Naive thymus-derived CD8-positive, alpha-beta T cell (primary cell): ENCODE results near the gene RIPK1. TPM values are rescaled to one million over a fixed set of nuclear protein-coding genes. Genes with fewer than 3 reads are reported as not detected.
"Not testable (repeated sequence)": the region's sequence is repeated elsewhere in the genome, so short reads cannot be mapped to it uniquely, and the experiment has no call there.

ENCODE experiments used
- ATAC-seq, 2 donors: fragments of 150-1000 bp; cut with Tn5 transposase in 1 of 2; sonication (Bioruptor Pico), chemical (Tn5 transposase) in 1 of 2; 1 replicate in 1 of 2; 2 replicates in 1 of 2; pipeline ENCODE4 v1.10.0; 2021; ENCODE audit warnings: mild to moderate bottlenecking in 2 of 2, moderate library complexity in 2 of 2
- POLR2A ChIA-PET: fragments of 350-600 bp; sonication (Branson Sonifier 250); formaldehyde crosslinking; loops from one replicate; lab custom pipeline; 2021; ENCODE audit warnings: antibody characterized with exemption; lab: Charles Lee
- DNase-seq, 10 donors: peaks; one replicate each; pipeline versions ENCODE4 v3.0.0 to v3.0.0-alpha.2; 2020 to 2022
- H3K27ac Mint-ChIP-seq, 10 donors: one replicate each; pipeline ENCODE4 v1.8.0; 2020 to 2022; ENCODE audit warnings: mild to moderate bottlenecking in 10 of 10, mixed read lengths in 10 of 10, moderate library complexity in 4 of 10, inconsistent platforms in 1 of 10
- H3K27me3 Mint-ChIP-seq, 5 donors: one replicate each; pipeline ENCODE4 v1.8.0; 2021 to 2022; ENCODE audit warnings: mixed read lengths in 5 of 5
- H3K36me3 Mint-ChIP-seq, 3 donors: one replicate each; pipeline ENCODE4 v1.8.0; 2020 to 2022; ENCODE audit warnings: mixed read lengths in 3 of 3, mild to moderate bottlenecking in 2 of 3, inconsistent platforms in 1 of 3
- H3K4me1 Mint-ChIP-seq, 4 donors: one replicate each; pipeline ENCODE4 v1.8.0; 2021 to 2022; ENCODE audit warnings: mixed read lengths in 4 of 4
- H3K4me3 Mint-ChIP-seq, 10 donors: one replicate each; pipeline ENCODE4 v1.8.0; 2020 to 2022; ENCODE audit warnings: mild to moderate bottlenecking in 10 of 10, mixed read lengths in 10 of 10, moderate library complexity in 6 of 10, inconsistent platforms in 1 of 10
- H3K9me3 Mint-ChIP-seq, 9 donors: one replicate each; pipeline ENCODE4 v1.8.0; 2020 to 2022; ENCODE audit warnings: mixed read lengths in 9 of 9, mild to moderate bottlenecking in 3 of 9, inconsistent platforms in 1 of 9, moderate library complexity in 1 of 9
- polyA plus RNA-seq, 3 donors: library from polyadenylated mRNA; unstranded; fragments of 300-500 nt; fragmentation: Illumina TruSeq; gene quantifications; one replicate each; pipeline ENCODE4 v1.2.3, GENCODE V29; 2021
- total RNA-seq, 8 experiments: library from RNA in 2 of 8; stranded (reverse) in 2 of 8; gene quantifications; one replicate each; pipeline ENCODE4 v1.2.3 and lab custom pipeline; 2021 to 2026

RIPK1 gene
- total and polyA plus RNA-seq, 5 experiments from 2014 or later = 9.5 to 35.3 (median 17.5) TPM

- H3K27ac Mint-ChIP-seq = no peak overlapping the region
- no peaks in the 10 kb centered on the region for H3K27me3 Mint-ChIP-seq
- H3K4me1 Mint-ChIP-seq = peaks cover 0 to 3% (median 2%) of the 10 kb centered on the region in 4 donors
- DNase-seq = no peak
- H3K9me3 Mint-ChIP-seq = no peaks in the 10 kb centered on the region
- H3K36me3 Mint-ChIP-seq = peaks cover 0 to 15% (median 6%) of the 10 kb centered on the region in 3 donors
- no peak overlapping the region for H3K4me3 Mint-ChIP-seq
- POLR2A ChIA-PET = interaction anchor here (0.6 to 1.0 kb wide), 2 partner anchors 61 to 152 kb away, joined by 3 read pairs; no protein-coding TSS in a partner anchor
- ATAC-seq = no peak
Observed at GRCh38 chr6:3124667-3125066, 56.4 kb downstream of the RIPK1 start.

- no peak for ATAC-seq
Observed at GRCh38 chr6:3125815-3126214, 57.5 kb downstream of the RIPK1 start.

GRCh38 chr6:3128356-3129108 lies 60.2 kb downstream of the RIPK1 start:
- DNase-seq (no peak), ATAC-seq (no peak)
- H3K9me3 Mint-ChIP-seq = no peaks in the 10 kb centered on the region
- peaks cover 0 to 5% (median 3%) of the 10 kb centered on the region in 4 donors for H3K4me1 Mint-ChIP-seq
- POLR2A ChIA-PET = no interaction called here
- no peak overlapping the region for H3K27ac Mint-ChIP-seq
- peaks cover 12 to 45% (median 18%) of the 10 kb centered on the region in 3 donors for H3K36me3 Mint-ChIP-seq
- peak overlapping the region in 1 of 10 donors; percentile 5 for H3K4me3 Mint-ChIP-seq
- no peaks in the 10 kb centered on the region for H3K27me3 Mint-ChIP-seq

More at GRCh38 chr6:3125815-3126214, 57.5 kb downstream of the RIPK1 start:
- Mint-ChIP-seq H3K27ac (no peak overlapping the region), H3K4me1 (peaks cover 0 to 3% (median 2%) of the 10 kb centered on the region in 4 donors), H3K4me3 (no peak overlapping the region), H3K36me3 (peaks cover 4 to 23% (median 6%) of the 10 kb centered on the region in 3 donors), H3K9me3 (no peaks in the 10 kb centered on the region), H3K27me3 (no peaks in the 10 kb centered on the region)
- POLR2A ChIA-PET = interaction anchor here (0.6 to 0.7 kb wide), 2 partner anchors 9 to 37 kb away, joined by 3 to 4 read pairs; no protein-coding TSS in a partner anchor
- DNase-seq = no peak

- H3K9me3 Mint-ChIP-seq = no peaks in the 10 kb centered on the region
- no peak overlapping the region for H3K4me3 Mint-ChIP-seq
- POLR2A ChIA-PET = no interaction called here
- no peaks in the 10 kb centered on the region for H3K27me3 Mint-ChIP-seq
- ATAC-seq (no peak), DNase-seq (no peak)
- H3K36me3 Mint-ChIP-seq = peaks cover 16 to 61% (median 26%) of the 10 kb centered on the region in 3 donors
- H3K4me1 Mint-ChIP-seq = peaks cover 0 to 9% (median 0%) of the 10 kb centered on the region in 4 donors
- no peak overlapping the region for H3K27ac Mint-ChIP-seq
Observed at GRCh38 chr6:3131695-3132094, 63.4 kb downstream of the RIPK1 start.

- Mint-ChIP-seq H3K27me3 (no peaks in the 10 kb centered on the region), H3K4me1 (peaks cover 0 to 9% (median under 1%) of the 10 kb centered on the region in 4 donors), H3K9me3 (no peaks in the 10 kb centered on the region), H3K36me3 (peaks cover 16 to 77% (median 36%) of the 10 kb centered on the region in 3 donors), H3K27ac (peak overlapping the region in 1 of 10 donors; percentile 9), H3K4me3 (no peak overlapping the region)
- no peak for ATAC-seq
- no peak for DNase-seq
- POLR2A ChIA-PET = no interaction called here
Observed at GRCh38 chr6:3133515-3133914, 65.2 kb downstream of the RIPK1 start.

- no peak for DNase-seq
- Mint-ChIP-seq H3K36me3 (peaks cover 16 to 80% (median 36%) of the 10 kb centered on the region in 3 donors), H3K4me3 (no peak overlapping the region), H3K27ac (no peak overlapping the region), H3K4me1 (peaks cover 0 to 10% (median 5%) of the 10 kb centered on the region in 4 donors), H3K27me3 (no peaks in the 10 kb centered on the region), H3K9me3 (no peaks in the 10 kb centered on the region)
- POLR2A ChIA-PET = no interaction called here
- ATAC-seq = no peak
Observed at GRCh38 chr6:3135668-3136291, 67.5 kb downstream of the RIPK1 start.

- Mint-ChIP-seq H3K36me3 (peaks cover 13 to 78% (median 33%) of the 10 kb centered on the region in 3 donors), H3K27me3 (no peaks in the 10 kb centered on the region), H3K9me3 (no peaks in the 10 kb centered on the region), H3K27ac (no peak overlapping the region), H3K4me3 (no peak overlapping the region), H3K4me1 (peaks cover 0 to 10% (median 5%) of the 10 kb centered on the region in 4 donors)
- no peak for ATAC-seq
- POLR2A ChIA-PET = no interaction called here
- DNase-seq = no peak
Observed at GRCh38 chr6:3136292-3137011, 68.2 kb downstream of the RIPK1 start.

- no peak for ATAC-seq
- DNase-seq = no peak
- POLR2A ChIA-PET = no interaction called here
- H3K27ac Mint-ChIP-seq = no peak overlapping the region
- peaks cover 0 to 10% (median 3%) of the 10 kb centered on the region in 4 donors for H3K4me1 Mint-ChIP-seq
- H3K4me3 Mint-ChIP-seq = no peak overlapping the region
- peaks cover 12 to 71% (median 27%) of the 10 kb centered on the region in 3 donors for H3K36me3 Mint-ChIP-seq
- H3K9me3 Mint-ChIP-seq = no peaks in the 10 kb centered on the region
- H3K27me3 Mint-ChIP-seq = no peaks in the 10 kb centered on the region
Observed at GRCh38 chr6:3137057-3137777, 68.9 kb downstream of the RIPK1 start.

- H3K27ac Mint-ChIP-seq, ATAC-seq, H3K4me3 Mint-ChIP-seq, POLR2A ChIA-PET, DNase-seq, H3K27me3 Mint-ChIP-seq, H3K9me3 Mint-ChIP-seq, H3K4me1 Mint-ChIP-seq: not testable (repeated sequence)
- peaks cover 12 to 72% (median 27%) of the 10 kb centered on the region in 3 donors for H3K36me3 Mint-ChIP-seq
Observed at GRCh38 chr6:3137873-3138272, 69.6 kb downstream of the RIPK1 start.

GRCh38 chr6:3138341-3138740 lies 70.0 kb downstream of the RIPK1 start:
- H3K27ac Mint-ChIP-seq = no peak overlapping the region
- H3K36me3 Mint-ChIP-seq = peaks cover 12 to 72% (median 32%) of the 10 kb centered on the region in 3 donors
- no peak for ATAC-seq
- no peaks in the 10 kb centered on the region for H3K9me3 Mint-ChIP-seq
- POLR2A ChIA-PET = no interaction called here
- no peaks in the 10 kb centered on the region for H3K27me3 Mint-ChIP-seq
- peaks cover 0 to 10% (median 3%) of the 10 kb centered on the region in 4 donors for H3K4me1 Mint-ChIP-seq
- DNase-seq = no peak
- no peak overlapping the region for H3K4me3 Mint-ChIP-seq

- Mint-ChIP-seq H3K27me3 (no peaks in the 10 kb centered on the region), H3K27ac (peak overlapping the region in 4 of 10 donors; percentile 58 to 76 (median 68)), H3K9me3 (no peaks in the 10 kb centered on the region), H3K4me1 (peaks cover 0 to 10% (median 3%) of the 10 kb centered on the region in 4 donors), H3K36me3 (peaks cover 12 to 74% (median 32%) of the 10 kb centered on the region in 3 donors), H3K4me3 (no peak overlapping the region)
- POLR2A ChIA-PET = no interaction called here
- DNase-seq (no peak), ATAC-seq (no peak)
Observed at GRCh38 chr6:3139090-3139903, 71.0 kb downstream of the RIPK1 start.
